Measurements from ENCODE around the gene FMO5. TPM values are rescaled to one million over a fixed set of nuclear protein-coding genes. Genes with fewer than 3 reads are reported as not detected.

The FMO5 gene
- total and polyA plus RNA-seq, 2 experiments from 2014 or later, result 0.73 to 0.84 TPM

DNA sequence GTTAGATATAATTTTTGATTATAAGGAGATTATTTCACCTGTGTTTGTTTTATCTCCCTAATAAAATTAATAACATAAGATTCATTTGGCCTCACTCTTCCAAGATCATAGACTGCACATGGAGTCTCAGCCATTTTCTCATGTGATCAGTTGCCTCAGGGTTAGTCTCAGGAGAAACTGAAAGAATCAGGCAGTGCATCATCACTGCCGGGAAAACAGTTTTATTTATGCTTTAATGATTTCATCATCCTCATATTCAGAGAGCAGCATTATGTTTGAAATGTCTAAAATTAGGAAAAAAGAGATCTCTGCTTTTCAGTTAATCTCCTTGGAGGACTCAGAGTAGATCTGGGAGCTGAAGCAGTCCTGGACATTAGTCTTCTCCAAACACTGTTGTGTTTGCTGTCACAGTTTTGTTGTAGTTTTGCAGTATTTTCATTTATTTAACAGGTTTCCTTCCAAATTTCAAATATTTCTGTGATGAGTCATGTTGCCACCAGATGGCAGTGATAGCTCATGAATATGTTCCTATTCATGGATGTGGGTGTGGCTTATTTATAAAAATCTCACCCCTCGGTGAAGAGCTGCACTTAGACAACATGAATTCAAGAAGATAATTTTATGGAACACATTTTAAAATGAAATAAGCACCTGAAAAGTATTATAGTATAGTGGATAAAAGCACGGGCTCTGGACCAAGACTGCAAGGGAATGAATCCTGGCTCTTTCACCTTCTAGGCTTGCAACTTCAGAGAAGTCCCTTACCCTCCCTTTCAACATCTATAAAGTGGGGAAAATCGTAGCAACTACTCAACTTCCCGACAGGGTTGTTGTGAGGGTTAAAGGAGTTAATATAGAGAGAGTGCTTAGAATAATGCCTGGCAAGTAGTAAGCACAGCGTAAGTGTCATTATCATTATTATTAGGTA lies 48.5 kb upstream of the FMO5 start:
- H3K27me3 Mint-ChIP-seq (ENCODE audit: insufficient read depth, low read depth, poor library complexity), result peaks cover 2% of the 10 kb centered on the region
- H3K9me3 Mint-ChIP-seq, result no peaks in the 10 kb centered on the region
- Histone ChIP-seq H3F3A (replicated peaks; ENCODE audit: low read depth) (no peaks in the 10 kb centered on the region), H4K20me1 (replicated peaks; ENCODE audit: insufficient read depth) (peaks cover 6% of the 10 kb centered on the region; the same call in 1 of the 2 replicates), H3K4me1 (ENCODE audit: insufficient read depth) (peaks cover 4% of the 10 kb centered on the region; the same call in 1 of the 2 replicates), H3K27me3 (ENCODE audit: insufficient read depth) (no peaks in the 10 kb centered on the region), H3K27ac (ENCODE audit: low read depth) (no peak overlapping the region), H3K4me3 (no peak overlapping the region), H3K9me2 (ENCODE audit: insufficient read depth) (no peaks in the 10 kb centered on the region), H3K79me2 (replicated peaks; ENCODE audit: insufficient read depth) (no peaks in the 10 kb centered on the region), H3K36me3 (ENCODE audit: insufficient read depth) (peaks cover 28% of the 10 kb centered on the region), H3K4me2 (no peak overlapping the region), H2AFZ (no peak overlapping the region)
- DNase-seq (ENCODE audit: low spot score) (peak; percentile 76), ATAC-seq (peak; percentile 25; the same call in 1 of the 3 replicates)
- peaks cover 62% of the 10 kb centered on the region for H3K36me3 Mint-ChIP-seq (ENCODE audit: low read depth)
- no peak for TF ChIP-seq EZH2 (IDR thresholded peaks at IDR 0.05; ENCODE audit: low read depth, unreplicated experiment)
- TF ChIP-seq, protein P1, sequence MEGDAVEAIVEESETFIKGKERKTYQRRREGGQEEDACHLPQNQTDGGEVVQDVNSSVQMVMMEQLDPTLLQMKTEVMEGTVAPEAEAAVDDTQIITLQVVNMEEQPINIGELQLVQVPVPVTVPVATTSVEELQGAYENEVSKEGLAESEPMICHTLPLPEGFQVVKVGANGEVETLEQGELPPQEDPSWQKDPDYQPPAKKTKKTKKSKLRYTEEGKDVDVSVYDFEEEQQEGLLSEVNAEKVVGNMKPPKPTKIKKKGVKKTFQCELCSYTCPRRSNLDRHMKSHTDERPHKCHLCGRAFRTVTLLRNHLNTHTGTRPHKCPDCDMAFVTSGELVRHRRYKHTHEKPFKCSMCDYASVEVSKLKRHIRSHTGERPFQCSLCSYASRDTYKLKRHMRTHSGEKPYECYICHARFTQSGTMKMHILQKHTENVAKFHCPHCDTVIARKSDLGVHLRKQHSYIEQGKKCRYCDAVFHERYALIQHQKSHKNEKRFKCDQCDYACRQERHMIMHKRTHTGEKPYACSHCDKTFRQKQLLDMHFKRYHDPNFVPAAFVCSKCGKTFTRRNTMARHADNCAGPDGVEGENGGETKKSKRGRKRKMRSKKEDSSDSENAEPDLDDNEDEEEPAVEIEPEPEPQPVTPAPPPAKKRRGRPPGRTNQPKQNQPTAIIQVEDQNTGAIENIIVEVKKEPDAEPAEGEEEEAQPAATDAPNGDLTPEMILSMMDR (conservative IDR thresholded peaks at IDR 0.05; ENCODE audit: low read depth in 2 of 2), result peak; percentile 71 to 85
- peak overlapping the region; percentile 89 for H3K27ac Mint-ChIP-seq
- no peak overlapping the region for H3K4me3 Mint-ChIP-seq
- H3K4me1 Mint-ChIP-seq, result peaks cover 6% of the 10 kb centered on the region; the same call in 2 of the 3 replicates

DNA sequence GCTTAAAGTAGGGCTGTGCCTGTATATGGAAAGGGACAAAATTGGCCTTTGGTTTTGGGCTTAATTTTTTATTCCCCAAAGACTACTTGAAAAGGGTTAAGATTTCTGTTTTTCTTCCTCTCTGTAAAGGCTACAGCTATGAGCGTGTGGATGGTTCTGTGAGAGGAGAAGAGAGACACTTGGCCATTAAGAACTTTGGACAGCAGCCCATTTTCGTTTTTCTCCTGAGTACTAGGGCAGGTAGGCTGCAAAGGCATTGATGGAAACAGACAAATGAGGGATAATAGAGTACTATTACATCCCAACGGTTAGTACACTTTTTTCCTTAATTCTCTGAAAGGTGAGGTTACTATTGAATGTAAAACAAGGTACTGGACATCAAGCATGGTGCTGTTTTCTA lies 46.9 kb upstream of the FMO5 start:
- no peaks in the 10 kb centered on the region for H3K27me3 Mint-ChIP-seq (ENCODE audit: insufficient read depth, low read depth, poor library complexity)
- Histone ChIP-seq H3K27me3 (ENCODE audit: insufficient read depth) (no peaks in the 10 kb centered on the region), H3K4me2 (no peak overlapping the region), H3K4me1 (ENCODE audit: insufficient read depth) (peaks cover 4% of the 10 kb centered on the region; the same call in 1 of the 2 replicates), H3F3A (replicated peaks; ENCODE audit: low read depth) (no peaks in the 10 kb centered on the region), H2AFZ (no peak overlapping the region), H3K79me2 (replicated peaks; ENCODE audit: insufficient read depth) (no peaks in the 10 kb centered on the region), H3K27ac (ENCODE audit: low read depth) (no peak overlapping the region), H3K9me2 (ENCODE audit: insufficient read depth) (no peaks in the 10 kb centered on the region), H3K36me3 (ENCODE audit: insufficient read depth) (peaks cover 30% of the 10 kb centered on the region), H3K4me3 (no peak overlapping the region), H4K20me1 (replicated peaks; ENCODE audit: insufficient read depth) (peaks cover 10% of the 10 kb centered on the region; the same call in 1 of the 2 replicates)
- H3K4me1 Mint-ChIP-seq, result peaks cover 6% of the 10 kb centered on the region; the same call in 2 of the 3 replicates
- no peak for TF ChIP-seq ZNF331 (CRISPR knock-in tag; IDR thresholded peaks at IDR 0.05; ENCODE audit: low read depth)
- TF ChIP-seq EZH2 (IDR thresholded peaks at IDR 0.05; ENCODE audit: low read depth, unreplicated experiment), result no peak
- no peak for TF ChIP-seq ZNF114 (CRISPR knock-in tag; IDR thresholded peaks at IDR 0.05)
- no peak for TF ChIP-seq STAT1 (IDR thresholded peaks at IDR 0.05; ENCODE audit: unreplicated experiment)
- no peak for TF ChIP-seq NANOG (IDR thresholded peaks at IDR 0.05; ENCODE audit: borderline replicate concordance)
- TF ChIP-seq, protein P2, sequence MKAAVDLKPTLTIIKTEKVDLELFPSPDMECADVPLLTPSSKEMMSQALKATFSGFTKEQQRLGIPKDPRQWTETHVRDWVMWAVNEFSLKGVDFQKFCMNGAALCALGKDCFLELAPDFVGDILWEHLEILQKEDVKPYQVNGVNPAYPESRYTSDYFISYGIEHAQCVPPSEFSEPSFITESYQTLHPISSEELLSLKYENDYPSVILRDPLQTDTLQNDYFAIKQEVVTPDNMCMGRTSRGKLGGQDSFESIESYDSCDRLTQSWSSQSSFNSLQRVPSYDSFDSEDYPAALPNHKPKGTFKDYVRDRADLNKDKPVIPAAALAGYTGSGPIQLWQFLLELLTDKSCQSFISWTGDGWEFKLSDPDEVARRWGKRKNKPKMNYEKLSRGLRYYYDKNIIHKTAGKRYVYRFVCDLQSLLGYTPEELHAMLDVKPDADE (IDR thresholded peaks at IDR 0.05), result no peak
- no peak for TF ChIP-seq EZH2phosphoT487 (IDR thresholded peaks at IDR 0.05; ENCODE audit: unreplicated experiment)
- TF ChIP-seq, protein P1 (conservative IDR thresholded peaks at IDR 0.05; ENCODE audit: low read depth in 2 of 2), result no peak
- TF ChIP-seq, protein P3, sequence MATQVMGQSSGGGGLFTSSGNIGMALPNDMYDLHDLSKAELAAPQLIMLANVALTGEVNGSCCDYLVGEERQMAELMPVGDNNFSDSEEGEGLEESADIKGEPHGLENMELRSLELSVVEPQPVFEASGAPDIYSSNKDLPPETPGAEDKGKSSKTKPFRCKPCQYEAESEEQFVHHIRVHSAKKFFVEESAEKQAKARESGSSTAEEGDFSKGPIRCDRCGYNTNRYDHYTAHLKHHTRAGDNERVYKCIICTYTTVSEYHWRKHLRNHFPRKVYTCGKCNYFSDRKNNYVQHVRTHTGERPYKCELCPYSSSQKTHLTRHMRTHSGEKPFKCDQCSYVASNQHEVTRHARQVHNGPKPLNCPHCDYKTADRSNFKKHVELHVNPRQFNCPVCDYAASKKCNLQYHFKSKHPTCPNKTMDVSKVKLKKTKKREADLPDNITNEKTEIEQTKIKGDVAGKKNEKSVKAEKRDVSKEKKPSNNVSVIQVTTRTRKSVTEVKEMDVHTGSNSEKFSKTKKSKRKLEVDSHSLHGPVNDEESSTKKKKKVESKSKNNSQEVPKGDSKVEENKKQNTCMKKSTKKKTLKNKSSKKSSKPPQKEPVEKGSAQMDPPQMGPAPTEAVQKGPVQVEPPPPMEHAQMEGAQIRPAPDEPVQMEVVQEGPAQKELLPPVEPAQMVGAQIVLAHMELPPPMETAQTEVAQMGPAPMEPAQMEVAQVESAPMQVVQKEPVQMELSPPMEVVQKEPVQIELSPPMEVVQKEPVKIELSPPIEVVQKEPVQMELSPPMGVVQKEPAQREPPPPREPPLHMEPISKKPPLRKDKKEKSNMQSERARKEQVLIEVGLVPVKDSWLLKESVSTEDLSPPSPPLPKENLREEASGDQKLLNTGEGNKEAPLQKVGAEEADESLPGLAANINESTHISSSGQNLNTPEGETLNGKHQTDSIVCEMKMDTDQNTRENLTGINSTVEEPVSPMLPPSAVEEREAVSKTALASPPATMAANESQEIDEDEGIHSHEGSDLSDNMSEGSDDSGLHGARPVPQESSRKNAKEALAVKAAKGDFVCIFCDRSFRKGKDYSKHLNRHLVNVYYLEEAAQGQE (IDR thresholded peaks at IDR 0.05; ENCODE audit: unreplicated experiment), result no peak
- no peak for TF ChIP-seq CREB1 (CRISPR knock-in tag; IDR thresholded peaks at IDR 0.05; ENCODE audit: low read depth)
- no peak for TF ChIP-seq POLR2AphosphoS5 (IDR thresholded peaks at IDR 0.05; ENCODE audit: low read depth)
- no peak overlapping the region for H3K27ac Mint-ChIP-seq
- DNase-seq (ENCODE audit: low spot score), result no peak
- H3K9me3 Mint-ChIP-seq, result no peaks in the 10 kb centered on the region
- peaks cover 67% of the 10 kb centered on the region for H3K36me3 Mint-ChIP-seq (ENCODE audit: low read depth)
- H3K4me3 Mint-ChIP-seq, result no peak overlapping the region
- ATAC-seq, result no peak

All from GM23338 (cell line).